H1 (cell line): ENCODE measurements around the gene FREM1. TPM values are rescaled to one million over a fixed set of nuclear protein-coding genes. Genes with fewer than 3 reads are reported as not detected.

Source experiments
- CTCF ChIA-PET: fragments of 300-600 bp; sonication (Branson Sonifier 250); formaldehyde crosslinking; loops from one replicate; lab custom pipeline; 2021; ENCODE audit not compliant: partially characterized antibody; lab: Charles Lee
- POLR2A ChIA-PET: fragments of 300-600 bp; sonication (Branson Sonifier 250); formaldehyde crosslinking; loops from one replicate; lab custom pipeline; 2021; ENCODE audit warnings: inconsistent platforms; ENCODE audit not compliant: partially characterized antibody; lab: Charles Lee
- DNase-seq, 2 experiments: peaks; one replicate each; pipeline versions ENCODE4 v3.0.0 to v3.0.0-alpha.2; 2010 to 2022; ENCODE audit warnings: low spot score in 2 of 2, low read depth in 1 of 2, mixed read lengths in 1 of 2
- FAIRE-seq: peaks from 2 replicates; lab custom pipeline; 2011; peaks lifted over from hg19 to GRCh38; lab: Jason Lieb, UNC
- H2AFZ ChIP-seq: 2 replicates; pipeline ENCODE4 v1.8.1; 2012; ENCODE audit warnings: low read length, inconsistent platforms
- H2AK5ac ChIP-seq: 2 replicates; pipeline ENCODE4 v1.6.1; 2013; ENCODE audit warnings: low read depth, low read length
- H2BK120ac ChIP-seq: replicated peaks from 2 replicates; pipeline ENCODE3; 2013; ENCODE audit warnings: low read depth, low read length, inconsistent platforms
- H2BK12ac ChIP-seq: 2 replicates; pipeline ENCODE4 v1.6.1; 2013; ENCODE audit warnings: low read depth, low read length
- H2BK15ac ChIP-seq: 2 replicates; pipeline ENCODE4 v1.6.1; 2013; ENCODE audit warnings: low read length
- H2BK20ac ChIP-seq: 2 replicates; pipeline ENCODE4 v1.6.1; 2013; ENCODE audit warnings: low read length
- H2BK5ac ChIP-seq: 2 replicates; pipeline ENCODE4 v1.6.1; 2013; ENCODE audit warnings: low read depth, low read length
- H3K14ac ChIP-seq: 2 replicates; pipeline ENCODE4 v1.6.1; 2013; ENCODE audit warnings: inconsistent platforms; ENCODE audit not compliant: insufficient read length
- H3K18ac ChIP-seq: 2 replicates; pipeline ENCODE4 v1.6.1; 2013; ENCODE audit warnings: low read length; ENCODE audit errors: extremely low read depth
- H3K23ac ChIP-seq: 2 replicates; pipeline ENCODE4 v1.6.1; 2013; ENCODE audit warnings: inconsistent platforms; ENCODE audit not compliant: insufficient read length
- H3K23me2 ChIP-seq: 2 replicates; pipeline ENCODE4 v1.6.1; 2013; ENCODE audit warnings: low read depth, low read length
- H3K27ac ChIP-seq: 2 replicates; pipeline ENCODE4 v1.6.1; 2011; ENCODE audit warnings: low read depth, low read length, inconsistent platforms
- H3K27me3 ChIP-seq, 4 experiments: replicated peaks in 1 of 4; 1 replicate in 1 of 4; 2 replicates in 3 of 4; pipeline versions ENCODE4 v1.6.1 to v1.8.1; 2011 to 2013; ENCODE audit warnings: low read length in 3 of 4, mild to moderate bottlenecking in 3 of 4, inconsistent platforms in 2 of 4, mixed read lengths in 2 of 4, moderate library complexity in 1 of 4; ENCODE audit not compliant: control insufficient read depth in 3 of 4, insufficient read depth in 3 of 4; ENCODE audit errors: extremely low read depth in 1 of 4
- H3K36me3 ChIP-seq, 4 experiments: 2 replicates each; pipeline versions ENCODE4 v1.6.1 to v1.8.1; 2011 to 2013; ENCODE audit warnings: mild to moderate bottlenecking in 4 of 4, low read length in 3 of 4, moderate library complexity in 2 of 4, control low read depth in 1 of 4, inconsistent platforms in 1 of 4; ENCODE audit not compliant: insufficient read depth in 4 of 4, control insufficient read depth in 2 of 4
- H3K4ac ChIP-seq: replicated peaks from 2 replicates; pipeline ENCODE3; 2013; ENCODE audit warnings: low read length, low read depth, mixed read lengths, inconsistent platforms; ENCODE audit not compliant: insufficient read length
- H3K4me1 ChIP-seq, 4 experiments: replicated peaks in 1 of 4; 1 replicate in 1 of 4; 2 replicates in 3 of 4; pipeline versions ENCODE4 v1.6.1 to v1.8.1; 2011 to 2013; ENCODE audit warnings: low read length in 3 of 4, inconsistent platforms in 2 of 4, mixed read lengths in 1 of 4; ENCODE audit not compliant: insufficient read depth in 4 of 4, control insufficient read depth in 3 of 4
- H3K4me2 ChIP-seq, 2 experiments: 2 replicates each; pipeline versions ENCODE4 v1.6.1 to v1.8.1; 2011 to 2013; ENCODE audit warnings: low read depth in 2 of 2, low read length in 2 of 2, control low read depth in 1 of 2, inconsistent platforms in 1 of 2, mild to moderate bottlenecking in 1 of 2; ENCODE audit not compliant: insufficient read depth in 1 of 2
- H3K4me3 ChIP-seq, 4 experiments: fragments of 200-600, 300-600 bp in 1 of 4; sonication (generic), shearing (Covaris generic), sonication (Bioruptor Twin) in 1 of 4; 2 replicates each; pipeline versions ENCODE4 v1.5.1 to v1.8.1; 2011 to 2016; ENCODE audit warnings: low read length in 4 of 4, low read depth in 3 of 4, control low read depth in 2 of 4, inconsistent platforms in 2 of 4, mild to moderate bottlenecking in 2 of 4, mixed read lengths in 1 of 4, moderate library complexity in 1 of 4; ENCODE audit not compliant: insufficient read depth in 2 of 4; ENCODE audit errors: extremely low read depth in 1 of 4
- H3K56ac ChIP-seq: replicated peaks from 2 replicates; pipeline ENCODE3; 2013; ENCODE audit warnings: low read depth, mild to moderate bottlenecking, mixed read lengths, low read length, inconsistent platforms; ENCODE audit not compliant: insufficient read length
- H3K79me1 ChIP-seq: 2 replicates; pipeline ENCODE4 v1.6.1; 2013; ENCODE audit warnings: low read depth, low read length, control low read depth
- H3K79me2 ChIP-seq, 2 experiments: 2 replicates each; pipeline versions ENCODE4 v1.6.1 to v1.8.1; 2012 to 2013; ENCODE audit warnings: low read length in 2 of 2, mild to moderate bottlenecking in 2 of 2, inconsistent platforms in 1 of 2; ENCODE audit not compliant: insufficient read depth in 2 of 2, control insufficient read depth in 1 of 2
- H3K9ac ChIP-seq, 4 experiments: replicated peaks in 1 of 4; 1 replicate in 1 of 4; 2 replicates in 3 of 4; pipeline versions ENCODE4 v1.6.1 to v1.8.1; 2011 to 2013; ENCODE audit warnings: low read depth in 3 of 4, low read length in 3 of 4, control low read depth in 2 of 4, mild to moderate bottlenecking in 2 of 4, moderate library complexity in 2 of 4, inconsistent platforms in 1 of 4; ENCODE audit errors: extremely low read depth in 1 of 4
- H3K9me3 ChIP-seq, 2 experiments: 2 replicates each; pipeline versions ENCODE4 v1.6.1 to v1.8.1; 2012 to 2013; ENCODE audit warnings: mild to moderate bottlenecking in 2 of 2, moderate library complexity in 2 of 2, control low read depth in 1 of 2, inconsistent platforms in 1 of 2, low read depth in 1 of 2, low read length in 1 of 2, mixed read lengths in 1 of 2; ENCODE audit not compliant: insufficient read depth in 2 of 2
- H4K20me1 ChIP-seq, 2 experiments: replicated peaks in 1 of 2; 2 replicates each; pipeline versions ENCODE3 to v1.8.1; 2011 to 2013; ENCODE audit warnings: inconsistent platforms in 2 of 2, low read length in 2 of 2, mild to moderate bottlenecking in 1 of 2; ENCODE audit not compliant: insufficient read depth in 2 of 2, control insufficient read depth in 1 of 2
- H4K5ac ChIP-seq: 2 replicates; pipeline ENCODE4 v1.6.1; 2013; ENCODE audit warnings: low read length, low read depth, mixed read lengths, inconsistent platforms; ENCODE audit not compliant: insufficient read length
- H4K8ac ChIP-seq: 2 replicates; pipeline ENCODE4 v1.8.0; 2013; ENCODE audit warnings: mild to moderate bottlenecking, moderate library complexity, low read length, inconsistent platforms; ENCODE audit not compliant: insufficient read depth; ENCODE audit errors: extremely low read depth
- H4K91ac ChIP-seq: replicated peaks from 2 replicates; pipeline ENCODE3; 2013; ENCODE audit warnings: low read length, mixed read lengths, inconsistent platforms; ENCODE audit not compliant: insufficient read length
- BACH1 ChIP-seq: IDR thresholded peaks from 2 replicates; pipeline ENCODE4 v1.6.1; 2012; ENCODE audit warnings: low read length, improper control_type of control experiment
- BRCA1 ChIP-seq: IDR thresholded peaks from 2 replicates; pipeline ENCODE4 v1.6.1; 2012; ENCODE audit warnings: low read depth, low read length, improper control_type of control experiment
- WGBS, 2 experiments: shearing (Covaris generic) in 1 of 2; methylation state at CpG; one replicate each; pipeline versions ENCODE4 v1.1.6 to v1.1.7; 2013 to 2015; ENCODE audit warnings: low lambda C conversion rate in 2 of 2, mixed read lengths in 2 of 2, inconsistent platforms in 1 of 2, low coverage in 1 of 2, missing lambda C conversion rate in 1 of 2; ENCODE audit not compliant: insufficient replicate concordance in 2 of 2, insufficient coverage in 1 of 2, insufficient read length in 1 of 2; ENCODE audit errors: extremely low coverage in 1 of 2, missing lambda C conversion rate in 1 of 2; 5-methylcytosine and 5-hydroxymethylcytosine counted together
- polyA plus RNA-seq, 7 experiments: library from polyadenylated mRNA; depleted of rRNA in 3 of 7; stranded (reverse) in 5 of 7; unstranded in 2 of 7; fragments of >200 nt in 5 of 7; fragments of 200-250 nt in 2 of 7; gene quantifications; 1 replicate in 5 of 7; 2 replicates in 1 of 7; 4 replicates in 1 of 7; pipeline versions ENCODE4 v1.2.1 to v1.2.3, GENCODE V29; 2011 to 2013; ENCODE audit warnings: missing spikeins in 2 of 7, mixed read lengths in 2 of 7
- total RNA-seq: library from RNA; stranded (reverse); fragmentation: NEBNext Ultra II Directional; extraction: Animal tissue kit (Norgen Biotek cat#: 25700); gene quantifications from 2 replicates; pipeline ENCODE4 v1.2.1, GENCODE V29; 2021

The FREM1 gene
- total and polyA plus RNA-seq, 2 of the 8 experiments (the other 6 are each of a cell fraction or from before 2014, with no cell fraction given), result 2.6 to 3.1 TPM

GRCh38 chr9:14702200-14702720 is 208.0 kb downstream of the FREM1 start:
- no peak overlapping the region for H4K5ac ChIP-seq
- no peaks in the 10 kb centered on the region for H3K9me3 ChIP-seq
- H2BK15ac ChIP-seq, result no peak overlapping the region
- H2AK5ac ChIP-seq, result no peak overlapping the region
- H3K23ac ChIP-seq, result no peak overlapping the region
- no peak overlapping the region for H3K4me3 ChIP-seq
- CTCF ChIA-PET, result interaction anchor here (0.6 kb wide), 1 partner anchor 66 kb away, joined by 3 read pairs; no protein-coding TSS in a partner anchor
- POLR2A ChIA-PET, result interaction anchor here (1.3 kb wide), 1 partner anchor 9 kb away, joined by 4 read pairs; the partner anchor contains the start of gene ZDHHC21
- no peaks in the 10 kb centered on the region for H3K36me3 ChIP-seq
- H3K4me1 ChIP-seq, result peaks cover 0 to 3% (median 0%) of the 10 kb centered on the region in 4 experiments; a peak in 1 of 7 replicates
- no peak overlapping the region for H2BK5ac ChIP-seq
- H2BK120ac ChIP-seq, result no peak overlapping the region
- no peak overlapping the region for H3K18ac ChIP-seq
- H3K23me2 ChIP-seq, result no peaks in the 10 kb centered on the region
- no peak overlapping the region for H3K56ac ChIP-seq
- no peak overlapping the region for H4K91ac ChIP-seq
- FAIRE-seq (no peak), DNase-seq (no peak)
- no peaks in the 10 kb centered on the region for H3K79me1 ChIP-seq
- no peaks in the 10 kb centered on the region for H3K79me2 ChIP-seq
- no peak overlapping the region for H3K14ac ChIP-seq
- H2AFZ ChIP-seq, result no peak overlapping the region
- H3K4me2 ChIP-seq, result no peak overlapping the region
- no peak overlapping the region for H3K4ac ChIP-seq
- no peak overlapping the region for H3K27ac ChIP-seq
- H3K9ac ChIP-seq, result no peak overlapping the region
- H3K27me3 ChIP-seq, result no peaks in the 10 kb centered on the region
- H2BK20ac ChIP-seq, result no peak overlapping the region
- H2BK12ac ChIP-seq, result no peak overlapping the region
- 77% methylated on average over 4 of the region's 4 CpGs; no CpG with 5 or more reads in 1 of the 2 experiments for WGBS, 2 experiments
- H4K20me1 ChIP-seq, result no peaks in the 10 kb centered on the region
- no peak overlapping the region for H4K8ac ChIP-seq
- TF ChIP-seq BRCA1 (no peak), BACH1 (no peak)
